Right lobe of liver (tissue), 6 donors: ENCODE data around the gene COPS8. TPM values are rescaled to one million over a fixed set of nuclear protein-coding genes. Genes with fewer than 3 reads are reported as not detected.

Experiments used
- ATAC-seq, 4 donors: fragments of 200-7000 bp; cut with Tn5 transposase; one replicate each; pipeline ENCODE4 v1.9.1; 2020; ENCODE audit warnings: mild to moderate bottlenecking in 4 of 4, moderate library complexity in 4 of 4
- DNase-seq, 3 donors: peaks; one replicate each; pipeline ENCODE4 v3.0.0-alpha.2; 2020
- H3K27ac ChIP-seq, 3 donors: fragments of 200-600 bp; one replicate each; pipeline ENCODE4 v1.8.0; 2022
- H3K27me3 ChIP-seq, 2 donors: fragments of 200-600 bp; one replicate each; pipeline ENCODE4 v1.8.0; 2022
- H3K36me3 ChIP-seq, 4 donors: fragments of 200-600 bp; sonication (generic) in 1 of 4; one replicate each; pipeline versions ENCODE4 v1.5.1 to v1.8.0; 2017 to 2022; ENCODE audit warnings: control low read depth in 1 of 4
- H3K4me1 ChIP-seq, 4 donors: fragments of 200-600 bp; sonication (generic) in 1 of 4; one replicate each; pipeline versions ENCODE4 v1.5.1 to v1.8.0; 2017 to 2022; ENCODE audit warnings: control low read depth in 1 of 4
- H3K4me3 ChIP-seq, 3 donors: fragments of 200-600 bp; one replicate each; pipeline ENCODE4 v1.8.0; 2022
- H3K9me3 ChIP-seq, 4 donors: fragments of 200-600 bp; sonication (generic) in 1 of 4; one replicate each; pipeline versions ENCODE4 v1.5.1 to v1.8.0; 2017 to 2022; ENCODE audit warnings: control low read depth in 1 of 4
- CTCF ChIP-seq, 4 donors: fragments of 200-600 bp in 3 of 4; fragments of 450-650 bp in 1 of 4; IDR thresholded peaks; one replicate each; pipeline versions ENCODE4 v1.5.1 to v1.8.0; 2016 to 2022; ENCODE audit warnings: antibody characterized with exemption in 4 of 4, mild to moderate bottlenecking in 2 of 4
- POLR2A ChIP-seq: fragments of 450-650 bp; IDR thresholded peaks from one replicate; pipeline ENCODE4 v1.6.1; 2017; ENCODE audit warnings: antibody characterized with exemption, mild to moderate bottlenecking
- WGBS: methylation state at CpG from one replicate; pipeline ENCODE4 v1.1.6; 2018; ENCODE audit warnings: low coverage, low lambda C conversion rate; ENCODE audit not compliant: insufficient coverage; ENCODE audit errors: missing lambda C conversion rate; 5-methylcytosine and 5-hydroxymethylcytosine counted together
- intact Hi-C, 2 donors: fragments of 100-400 bp; cut with DNase I; formaldehyde crosslinking; loops; one replicate each; pipeline versions ENCODE4 v1.11.2 to v1.14.1; 2022
- total RNA-seq, 6 experiments: library from RNA; depleted of rRNA in 2 of 6; stranded (reverse); fragments of >200 nt in 2 of 6; fragmentation: NEBNext Ultra II Directional in 3 of 6; extraction: Animal tissue kit (Norgen Biotek cat#: 25700) in 3 of 6; gene quantifications; one replicate each; pipeline versions ENCODE4 v1.1.0 to v1.2.4, GENCODE V29; 2016 to 2023
- donor health status: DM: no; HTN: yes; CAD: no.
- donor health status: DM: no; HTN: no; CAD: no.
- donor health status: DM: no; HTN: no; CAD: no.
- donor health status: DM: no; HTN: yes; CAD: no.
- donor health status: DM: no; HTN: yes; CAD: no.

The COPS8 gene
- total RNA-seq, 6 experiments from 2014 or later = 14.3 to 51.5 (median 18.0) TPM

DNA sequence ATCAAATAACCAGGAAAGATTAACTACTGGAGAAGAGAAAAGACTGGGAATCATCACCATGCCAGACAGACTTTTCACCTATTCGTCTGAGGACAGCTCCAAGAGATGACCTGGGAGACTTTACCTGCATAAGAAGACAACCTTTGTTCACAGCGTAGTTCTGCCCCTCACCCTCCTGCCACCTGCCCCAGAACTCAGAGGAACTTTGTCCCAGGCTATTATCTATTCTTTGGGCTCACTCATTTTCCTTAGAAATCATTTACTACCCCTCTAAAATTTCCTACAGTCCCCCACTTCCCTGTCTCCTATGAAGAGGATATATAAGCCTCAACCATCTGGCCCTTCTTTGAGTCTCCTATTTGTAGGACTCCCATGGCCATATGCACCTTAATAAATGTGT lies 19.3 kb upstream of the COPS8 start:
- H3K4me3 ChIP-seq = no peak overlapping the region
- H3K27me3 ChIP-seq = no peaks in the 10 kb centered on the region
- H3K4me1 ChIP-seq = no peaks in the 10 kb centered on the region
- DNase-seq (no peak), ATAC-seq (no peak)
- H3K36me3 ChIP-seq = no peaks in the 10 kb centered on the region
- no peaks in the 10 kb centered on the region for H3K9me3 ChIP-seq
- TF ChIP-seq CTCF (IDR thresholded peaks at IDR 0.05) (no peak), POLR2A (no peak)
- H3K27ac ChIP-seq = no peak overlapping the region
- intact Hi-C loops = no loop called here
- 85% methylated on average over 2 of the region's 2 CpGs for WGBS

DNA sequence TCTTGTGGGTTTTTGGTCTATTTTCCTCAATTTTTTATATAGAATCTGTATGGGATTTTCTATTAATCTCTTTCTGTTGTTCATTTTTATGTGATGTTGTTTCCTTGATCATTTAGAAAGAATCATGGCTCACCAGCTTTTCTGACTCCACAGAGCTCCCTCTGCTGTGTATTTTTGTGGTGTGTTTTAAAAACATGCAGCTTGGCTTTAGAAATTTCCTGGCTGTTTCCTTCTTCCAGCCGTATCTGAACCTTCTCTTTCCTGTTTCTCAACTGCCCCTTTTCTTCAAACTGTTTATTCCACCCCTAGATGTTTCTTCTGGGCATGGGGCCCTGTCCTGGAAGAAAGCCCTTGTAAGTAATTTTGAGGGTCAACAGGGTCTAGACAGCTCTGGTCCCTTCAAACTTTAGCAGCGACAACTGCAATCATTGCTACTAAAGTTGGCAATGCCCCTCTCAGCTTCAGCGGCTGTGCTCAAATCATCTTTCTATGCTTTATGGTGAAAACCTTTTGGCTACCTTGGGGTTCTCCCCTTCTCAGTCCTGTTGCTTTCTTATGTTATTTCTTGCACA lies 17.6 kb upstream of the COPS8 start:
- Histone ChIP-seq H3K9me3 (no peaks in the 10 kb centered on the region), H3K4me3 (no peak overlapping the region), H3K27ac (no peak overlapping the region), H3K36me3 (no peaks in the 10 kb centered on the region), H3K4me1 (no peaks in the 10 kb centered on the region), H3K27me3 (no peaks in the 10 kb centered on the region)
- intact Hi-C loops = no loop called here
- DNase-seq = no peak
- 51% methylated on average over 3 of the region's 3 CpGs for WGBS
- ATAC-seq = no peak
- no peak for TF ChIP-seq CTCF (IDR thresholded peaks at IDR 0.05)
- TF ChIP-seq POLR2A = no peak

DNA sequence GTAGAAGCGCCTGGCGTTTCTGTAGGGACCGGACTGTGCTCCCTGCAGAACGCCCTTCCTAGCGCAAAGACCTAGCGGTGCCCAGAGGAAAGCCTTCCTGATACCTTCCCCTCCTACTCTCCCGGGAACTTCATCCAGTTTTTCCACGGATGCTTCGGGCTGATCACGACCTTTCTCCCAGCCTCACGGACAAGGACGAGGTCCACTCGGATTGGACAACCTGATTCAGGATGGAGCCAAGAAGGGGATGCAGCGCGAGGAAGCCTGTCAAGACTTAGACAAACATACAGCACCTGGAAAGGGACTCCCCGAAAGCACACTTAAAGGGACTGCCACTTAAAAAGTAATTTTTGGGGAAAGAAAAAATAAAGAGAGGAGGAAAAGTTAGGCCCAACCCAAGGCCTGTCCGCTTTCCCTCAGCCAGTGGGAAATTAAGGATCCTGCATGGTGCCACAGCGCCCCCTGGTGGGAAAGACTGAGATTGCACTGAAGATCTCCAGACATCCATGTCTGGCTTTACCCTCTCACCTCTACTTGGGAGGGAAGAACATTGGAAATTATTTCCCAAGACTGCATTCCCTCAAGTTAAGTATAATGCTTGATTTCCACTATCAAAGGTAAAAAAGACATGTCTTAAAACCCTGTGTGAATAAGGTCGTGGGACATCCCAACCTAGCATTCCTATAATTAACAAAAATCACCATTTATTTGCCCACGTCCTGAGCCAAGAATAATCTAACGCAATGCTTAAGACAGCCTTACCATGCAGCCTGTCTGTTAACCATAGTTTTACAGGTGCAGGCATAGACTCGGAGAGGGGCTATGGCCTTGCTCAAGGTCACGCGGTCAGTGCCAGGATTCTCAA lies 13.4 kb upstream of the COPS8 start:
- no peak overlapping the region for H3K4me3 ChIP-seq
- intact Hi-C loops = no loop called here
- peak; percentile 73 to 86 (median 80) for ATAC-seq
- TF ChIP-seq CTCF (IDR thresholded peaks at IDR 0.05) (peak; percentile 91 to 99 (median 98)), POLR2A (no peak)
- peak; percentile 61 to 75 (median 70) for DNase-seq
- 68% methylated on average over 13 of the region's 24 CpGs for WGBS
- H3K27me3 ChIP-seq = no peaks in the 10 kb centered on the region
- H3K9me3 ChIP-seq = no peaks in the 10 kb centered on the region
- H3K36me3 ChIP-seq = no peaks in the 10 kb centered on the region
- H3K27ac ChIP-seq = no peak overlapping the region
- H3K4me1 ChIP-seq = peaks cover 0 to 7% (median 0%) of the 10 kb centered on the region in 4 donors

- 41% methylated on average over 4 of the region's 4 CpGs for WGBS
- intact Hi-C loops = no loop called here
- Histone ChIP-seq H3K27me3 (no peaks in the 10 kb centered on the region), H3K4me1 (peaks cover 0 to 7% (median 0%) of the 10 kb centered on the region in 4 donors), H3K36me3 (no peaks in the 10 kb centered on the region), H3K27ac (no peak overlapping the region), H3K4me3 (no peak overlapping the region), H3K9me3 (no peaks in the 10 kb centered on the region)
- TF ChIP-seq POLR2A (no peak), CTCF (IDR thresholded peaks at IDR 0.05) (no peak)
- ATAC-seq (no peak), DNase-seq (no peak)
These were observed 12.1 kb upstream of the COPS8 start for GRCh38 chr2:237073552-237073951.
